ENCODE data around the gene P3H2. TPM values are rescaled to one million over a fixed set of nuclear protein-coding genes. Genes with fewer than 3 reads are reported as not detected.

P3H2 gene
- total RNA-seq, 1 experiment from 2014 or later: 20.9 TPM

DNA sequence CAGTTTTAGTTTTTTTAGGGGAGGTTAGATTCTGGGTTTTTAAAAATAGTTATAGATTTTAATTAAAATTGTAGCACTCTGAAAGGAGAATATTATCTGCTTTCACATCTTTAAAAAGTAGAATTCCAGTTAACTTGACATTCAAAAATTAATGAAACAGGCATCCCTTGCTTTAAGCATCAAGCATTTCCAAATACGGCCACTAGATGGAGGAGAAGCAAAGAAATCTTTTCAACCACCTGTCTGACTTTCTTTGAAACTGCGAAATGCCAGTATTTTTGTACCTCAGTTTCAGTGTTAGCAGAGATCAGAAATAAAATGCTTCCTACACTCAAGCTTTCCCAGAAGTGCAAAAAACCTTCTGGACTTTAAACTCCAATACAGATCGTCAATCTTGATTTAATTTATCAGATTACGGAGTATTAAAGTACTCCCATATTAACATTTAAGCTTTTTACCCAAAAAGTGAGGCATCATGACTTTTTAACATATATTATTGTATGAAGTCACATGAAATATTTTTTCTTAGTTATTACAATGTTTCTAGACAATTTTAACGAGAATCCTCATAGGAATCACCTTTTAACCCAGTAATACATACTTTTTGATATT is 153.3 kb downstream of the P3H2 start:
- TF ChIP-seq EZH2 (IDR thresholded peaks at IDR 0.05; ENCODE audit: low read depth): no peak
- TF ChIP-seq, protein P1, sequence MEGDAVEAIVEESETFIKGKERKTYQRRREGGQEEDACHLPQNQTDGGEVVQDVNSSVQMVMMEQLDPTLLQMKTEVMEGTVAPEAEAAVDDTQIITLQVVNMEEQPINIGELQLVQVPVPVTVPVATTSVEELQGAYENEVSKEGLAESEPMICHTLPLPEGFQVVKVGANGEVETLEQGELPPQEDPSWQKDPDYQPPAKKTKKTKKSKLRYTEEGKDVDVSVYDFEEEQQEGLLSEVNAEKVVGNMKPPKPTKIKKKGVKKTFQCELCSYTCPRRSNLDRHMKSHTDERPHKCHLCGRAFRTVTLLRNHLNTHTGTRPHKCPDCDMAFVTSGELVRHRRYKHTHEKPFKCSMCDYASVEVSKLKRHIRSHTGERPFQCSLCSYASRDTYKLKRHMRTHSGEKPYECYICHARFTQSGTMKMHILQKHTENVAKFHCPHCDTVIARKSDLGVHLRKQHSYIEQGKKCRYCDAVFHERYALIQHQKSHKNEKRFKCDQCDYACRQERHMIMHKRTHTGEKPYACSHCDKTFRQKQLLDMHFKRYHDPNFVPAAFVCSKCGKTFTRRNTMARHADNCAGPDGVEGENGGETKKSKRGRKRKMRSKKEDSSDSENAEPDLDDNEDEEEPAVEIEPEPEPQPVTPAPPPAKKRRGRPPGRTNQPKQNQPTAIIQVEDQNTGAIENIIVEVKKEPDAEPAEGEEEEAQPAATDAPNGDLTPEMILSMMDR (conservative IDR thresholded peaks at IDR 0.05): peak; percentile 98
- intact Hi-C loops (cut with micrococcal nuclease; ENCODE audit: unreplicated experiment): loop anchor here (1.0 to 10.0 kb wide), 7 partner anchors 50 to 547 kb away; partner anchors contain the start of genes CLDN1, IL1RAP and P3H2
- no TSS peak for BruUV-seq (replicated peaks)

DNA sequence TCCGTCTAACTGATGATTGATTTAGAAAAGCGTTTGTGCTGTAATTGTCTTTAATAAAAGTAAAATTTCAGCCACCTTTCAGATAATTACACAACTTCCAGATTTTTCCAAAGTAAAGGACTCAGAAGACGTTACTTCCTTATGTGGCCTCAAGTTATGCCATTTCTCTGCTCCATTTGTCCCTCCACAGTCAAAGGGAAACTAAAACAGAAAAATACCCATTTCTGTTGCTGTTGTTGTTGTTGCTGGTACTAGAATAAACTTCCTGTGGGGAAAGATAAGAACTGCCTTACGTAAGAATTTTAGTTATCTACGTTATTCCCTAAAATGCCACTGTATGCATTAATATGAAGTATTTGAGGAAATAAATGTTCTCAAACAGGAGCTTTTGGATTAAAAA is 153.9 kb downstream of the P3H2 start:
- Histone ChIP-seq H3F3A (ENCODE audit: insufficient read depth, low read depth) (no peaks in the 10 kb centered on the region), H3K4me2 (no peak overlapping the region), H3K79me2 (ENCODE audit: low read depth) (no peaks in the 10 kb centered on the region), H3K36me3 (ENCODE audit: low read depth) (no peaks in the 10 kb centered on the region), H3K9me2 (ENCODE audit: insufficient read depth) (no peaks in the 10 kb centered on the region), H4K20me1 (ENCODE audit: insufficient read depth) (no peaks in the 10 kb centered on the region), H3K4me3 (no peak overlapping the region), H3K4me1 (replicated peaks; ENCODE audit: insufficient read depth) (peaks cover 1% of the 10 kb centered on the region), H3K9me3 (ENCODE audit: insufficient read depth, low read depth) (no peaks in the 10 kb centered on the region), H2AFZ (no peak overlapping the region), H3K27ac (no peak overlapping the region), H3K27me3 (ENCODE audit: insufficient read depth, low read depth) (no peaks in the 10 kb centered on the region)
- BruUV-seq (replicated peaks): no TSS peak
- CTCF ChIA-PET: interaction anchor here (0.9 to 1.5 kb wide), 2 partner anchors 87 to 154 kb away, joined by 3 to 4 read pairs; partner anchors contain the start of gene P3H2
- POLR2A ChIA-PET (ENCODE audit: unreplicated experiment): no interaction called here
- DNase-seq: no peak
- intact Hi-C loops (cut with micrococcal nuclease; ENCODE audit: unreplicated experiment): loop anchor here (1.0 to 10.0 kb wide), 7 partner anchors 50 to 548 kb away; partner anchors contain the start of genes CLDN1, IL1RAP and P3H2
- TF ChIP-seq, protein P1 (conservative IDR thresholded peaks at IDR 0.05): no peak
- TF ChIP-seq EZH2 (IDR thresholded peaks at IDR 0.05; ENCODE audit: low read depth): no peak

More for the DNA sequence above, 153.3 kb downstream of the P3H2 start:
- POLR2A ChIA-PET (ENCODE audit: unreplicated experiment): interaction anchor here (0.5 kb wide), 1 partner anchor 41 kb away, joined by 19 read pairs; no protein-coding TSS in a partner anchor
- Histone ChIP-seq H3K4me3 (no peak overlapping the region), H3K79me2 (ENCODE audit: low read depth) (no peaks in the 10 kb centered on the region), H3F3A (ENCODE audit: insufficient read depth, low read depth) (no peaks in the 10 kb centered on the region), H4K20me1 (ENCODE audit: insufficient read depth) (no peaks in the 10 kb centered on the region), H3K27me3 (ENCODE audit: insufficient read depth, low read depth) (no peaks in the 10 kb centered on the region), H3K36me3 (ENCODE audit: low read depth) (no peaks in the 10 kb centered on the region), H2AFZ (no peak overlapping the region; the same call in 1 of the 2 replicates), H3K9me2 (ENCODE audit: insufficient read depth) (no peaks in the 10 kb centered on the region), H3K4me1 (replicated peaks; ENCODE audit: insufficient read depth) (no peaks in the 10 kb centered on the region), H3K27ac (no peak overlapping the region), H3K9me3 (ENCODE audit: insufficient read depth, low read depth) (no peaks in the 10 kb centered on the region), H3K4me2 (no peak overlapping the region)
- peak; percentile 37 to 59 for DNase-seq
- CTCF ChIA-PET: interaction anchor here (0.5 to 1.5 kb wide), 4 partner anchors 87 to 717 kb away, joined by 3 to 10 read pairs (median 4); partner anchors contain the start of gene P3H2

DNA sequence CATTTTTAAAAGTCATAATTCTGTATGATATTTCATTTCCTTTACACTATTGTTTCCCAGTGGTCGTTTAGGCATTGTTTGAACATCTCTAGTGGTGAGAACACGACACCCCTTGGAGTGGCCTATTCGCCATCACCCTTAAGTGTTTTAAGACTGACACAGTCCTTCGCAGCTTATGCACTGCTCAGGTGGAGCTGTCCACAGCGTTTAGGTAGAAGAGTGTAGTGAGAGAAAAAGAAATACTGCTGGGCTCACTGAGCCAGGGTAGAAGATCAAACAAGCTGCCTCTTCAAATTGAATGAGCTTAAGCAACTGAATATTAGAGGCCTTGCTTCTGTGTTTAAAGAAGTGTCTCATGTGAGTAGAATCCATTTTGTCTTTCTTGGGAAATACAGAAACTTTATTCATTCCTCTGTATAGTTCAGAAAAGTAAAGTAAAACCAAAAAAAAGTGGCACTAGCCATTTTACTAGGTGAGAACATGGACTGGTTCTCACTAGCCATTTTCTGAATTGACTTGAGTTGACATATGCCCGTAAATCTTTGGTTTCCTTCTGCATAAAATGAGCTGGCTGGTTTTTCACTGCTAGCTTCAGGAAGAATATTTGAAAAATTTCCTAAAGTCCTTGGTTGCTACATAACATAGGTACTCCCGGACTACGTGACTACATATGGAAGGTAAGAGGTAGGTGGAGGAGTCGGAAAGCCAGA is 155.9 kb downstream of the P3H2 start:
- Histone ChIP-seq H3K9me3 (ENCODE audit: insufficient read depth, low read depth) (no peaks in the 10 kb centered on the region), H3K27ac (no peak overlapping the region), H3K4me2 (no peak overlapping the region), H4K20me1 (ENCODE audit: insufficient read depth) (no peaks in the 10 kb centered on the region), H3K27me3 (ENCODE audit: insufficient read depth, low read depth) (no peaks in the 10 kb centered on the region), H3F3A (ENCODE audit: insufficient read depth, low read depth) (no peaks in the 10 kb centered on the region), H3K9me2 (ENCODE audit: insufficient read depth) (no peaks in the 10 kb centered on the region), H3K36me3 (ENCODE audit: low read depth) (no peaks in the 10 kb centered on the region), H3K4me1 (replicated peaks; ENCODE audit: insufficient read depth) (peaks cover 7% of the 10 kb centered on the region), H3K4me3 (no peak overlapping the region), H2AFZ (no peak overlapping the region), H3K79me2 (ENCODE audit: low read depth) (no peaks in the 10 kb centered on the region)
- CTCF ChIA-PET: no interaction called here
- intact Hi-C loops (cut with micrococcal nuclease; ENCODE audit: unreplicated experiment): loop anchor here (5.0 to 10.0 kb wide), 2 partner anchors 478 to 550 kb away; partner anchors contain the start of gene IL1RAP
- no peak for TF ChIP-seq EZH2 (IDR thresholded peaks at IDR 0.05; ENCODE audit: low read depth)
- TF ChIP-seq, protein P1 (conservative IDR thresholded peaks at IDR 0.05): no peak
- POLR2A ChIA-PET (ENCODE audit: unreplicated experiment): no interaction called here
- BruUV-seq (replicated peaks): no TSS peak
- no peak for DNase-seq
